HG03039 (cell line): Measurements from ENCODE around the gene NRG2.

Source experiments
- ATAC-seq: cut with Tn5 transposase; IDR thresholded peaks from one replicate; pipeline ENCODE4 v1.9.1; 2021; ENCODE audit warnings: mild to moderate bottlenecking, moderate library complexity; ENCODE audit not compliant: unreplicated experiment

NRG2 gene

DNA sequence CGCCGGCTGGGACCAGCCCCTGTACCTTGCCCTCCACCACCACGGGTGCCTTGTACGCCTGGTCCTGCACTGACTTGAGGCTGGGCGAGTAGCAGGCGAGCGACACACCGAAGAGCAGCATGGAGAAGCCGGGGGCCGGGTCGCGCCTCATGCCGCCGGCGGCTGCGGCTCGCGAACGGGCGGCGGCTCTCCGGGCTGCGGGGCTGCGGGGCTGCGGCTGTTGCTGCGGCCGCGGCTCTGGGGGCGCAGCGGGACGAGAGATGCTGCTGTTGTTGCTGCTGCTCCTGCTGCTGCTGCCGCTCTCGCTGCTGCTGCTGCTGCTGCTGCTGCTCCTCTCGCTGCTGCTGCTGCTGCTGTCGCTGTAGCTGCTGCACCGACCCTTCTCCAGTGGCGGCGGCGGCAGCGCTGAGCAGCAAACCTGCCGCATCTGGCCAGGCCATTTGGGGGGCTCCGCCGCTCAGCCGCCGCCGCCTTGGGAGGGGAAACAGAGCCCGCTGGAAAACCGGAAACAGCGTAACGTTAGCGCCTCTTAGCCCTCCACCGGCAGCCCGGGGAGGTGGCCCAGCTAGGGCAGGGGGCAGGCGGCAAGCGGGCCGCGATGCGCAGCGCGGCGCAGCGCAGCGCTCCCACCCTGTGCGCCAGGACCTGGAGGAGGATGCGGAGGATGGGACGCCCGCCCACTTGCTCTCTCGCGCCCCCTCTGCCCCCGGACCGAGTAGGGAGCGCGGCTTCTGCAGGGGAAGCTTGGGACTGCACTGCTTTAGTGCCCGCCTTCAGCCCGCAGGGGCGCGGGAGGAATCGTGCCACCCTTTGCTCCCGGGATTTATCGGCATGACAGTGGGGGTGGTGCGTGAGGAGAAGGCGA, at the start of gene NRG2:
Gene NRG2 (minus strand): TSS at position 657 of the 865 bp plus-strand sequence.
- ATAC-seq = peak; percentile 43

DNA sequence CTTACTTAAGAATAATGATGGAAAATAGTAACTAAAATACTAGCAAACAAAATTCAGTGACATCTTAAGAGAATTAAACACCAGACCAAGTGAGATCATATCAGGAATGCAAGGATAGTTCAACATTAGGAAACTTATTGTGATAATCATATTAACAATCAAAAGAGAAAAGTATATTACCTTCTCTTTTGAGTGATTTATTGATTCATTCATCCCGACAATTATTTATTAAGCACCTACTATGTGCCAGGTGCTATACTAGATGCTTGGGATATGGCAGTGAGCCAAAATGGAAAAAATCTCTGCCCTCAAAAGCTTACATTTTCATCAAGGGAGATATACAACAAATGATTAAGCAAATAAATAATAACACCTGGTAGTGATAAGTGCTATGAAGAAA, 47.2 kb upstream of the NRG2 start:
- ATAC-seq = no peak

GRCh38 chr5:140084541-140084940, 41.4 kb upstream of the NRG2 start:
- no peak for ATAC-seq

GRCh38 chr5:140083650-140084049, 40.6 kb upstream of the NRG2 start:
- no peak for ATAC-seq

DNA sequence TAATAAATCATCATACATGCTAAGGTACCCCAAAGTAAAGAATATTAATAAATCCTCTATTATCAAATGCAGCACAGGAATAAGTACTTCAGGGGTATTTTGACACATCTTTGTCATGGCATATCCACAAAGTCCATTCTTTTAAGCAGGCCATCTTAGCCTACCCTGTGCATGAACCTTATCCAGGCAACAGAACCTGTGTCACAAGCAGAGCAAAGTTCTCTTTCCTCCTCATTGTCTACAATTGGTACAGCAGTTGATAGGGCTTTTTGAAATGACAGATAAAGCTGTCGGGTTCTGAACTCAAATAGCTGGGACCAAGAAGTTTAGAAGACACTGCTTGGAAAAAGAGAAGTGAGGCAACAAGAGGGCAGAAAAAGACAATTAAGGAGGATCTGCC, 40.0 kb upstream of the NRG2 start:
- no peak for ATAC-seq

- no peak for ATAC-seq
Observed at GRCh38 chr5:140076788-140077187, 33.7 kb upstream of the NRG2 start.

GRCh38 chr5:140076142-140076541, 33.0 kb upstream of the NRG2 start:
- ATAC-seq = no peak

GRCh38 chr5:140075371-140075770, 32.3 kb upstream of the NRG2 start:
- ATAC-seq = no peak

- no peak for ATAC-seq
Observed at GRCh38 chr5:140073296-140073695, 30.2 kb upstream of the NRG2 start.

GRCh38 chr5:140072812-140073211, 29.7 kb upstream of the NRG2 start:
- ATAC-seq = no peak

DNA sequence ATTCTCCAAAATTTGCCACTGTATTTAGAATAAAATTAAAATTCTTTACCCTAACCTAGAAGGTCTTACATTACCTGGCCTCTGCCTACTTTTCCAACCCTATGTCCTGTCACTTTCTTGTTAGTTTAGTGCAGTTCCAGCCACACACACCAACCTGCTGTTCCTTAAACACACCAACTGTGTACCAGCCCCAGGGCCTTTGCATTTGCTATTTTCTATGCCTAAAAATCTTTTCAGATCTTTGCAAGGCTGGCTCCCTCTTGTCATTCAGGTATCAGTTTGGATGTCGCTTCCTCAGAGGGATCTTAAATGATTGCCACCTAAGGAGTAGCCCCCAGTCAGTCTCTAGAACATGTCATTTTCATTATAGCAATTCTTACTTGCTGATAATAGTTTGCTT, 17.7 kb upstream of the NRG2 start:
- ATAC-seq = no peak

GRCh38 chr5:140058212-140058932, 15.3 kb upstream of the NRG2 start:
- ATAC-seq = no peak

DNA sequence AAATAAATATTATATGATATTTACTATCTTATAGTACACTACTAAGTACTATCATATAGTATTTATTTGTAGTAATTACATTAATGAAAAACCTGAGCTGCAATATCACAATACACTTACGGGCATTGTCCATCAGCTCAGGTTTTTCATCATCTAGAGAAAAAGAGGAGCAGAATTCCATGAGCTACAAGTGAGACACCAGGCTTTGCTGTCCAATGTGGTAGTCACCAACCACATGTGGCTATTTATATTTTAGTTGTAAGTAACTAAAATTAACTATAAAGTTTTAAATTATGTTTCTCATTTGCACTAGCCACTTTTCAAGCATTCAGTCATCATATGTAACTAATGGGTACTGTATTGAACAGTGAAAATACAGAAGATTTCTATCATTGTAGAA, 13.8 kb upstream of the NRG2 start:
- ATAC-seq = no peak

GRCh38 chr5:140055152-140055551, 12.1 kb upstream of the NRG2 start:
- ATAC-seq = no peak

- ATAC-seq = no peak
Observed at GRCh38 chr5:140054086-140054689, 11.1 kb upstream of the NRG2 start.

DNA sequence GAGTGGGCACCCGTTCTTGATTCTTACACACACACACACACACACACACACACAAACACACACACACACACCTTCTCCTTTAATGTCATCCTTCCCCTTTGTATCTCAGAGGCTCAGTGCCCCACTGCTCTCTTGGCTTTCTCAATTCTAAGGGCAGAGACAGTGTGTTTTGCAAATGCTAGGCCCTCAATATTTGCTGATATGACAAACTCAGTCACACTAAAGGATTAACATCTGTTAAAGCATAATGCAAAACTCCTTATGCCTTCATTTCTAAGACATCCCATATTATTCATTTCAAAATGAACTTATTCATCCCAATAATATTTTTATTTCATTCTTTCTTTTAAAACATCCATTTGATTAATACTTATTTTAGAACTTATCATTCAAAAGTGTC, 8.9 kb upstream of the NRG2 start:
- ATAC-seq = no peak

GRCh38 chr5:140049713-140050112, 6.6 kb upstream of the NRG2 start:
- no peak for ATAC-seq

DNA sequence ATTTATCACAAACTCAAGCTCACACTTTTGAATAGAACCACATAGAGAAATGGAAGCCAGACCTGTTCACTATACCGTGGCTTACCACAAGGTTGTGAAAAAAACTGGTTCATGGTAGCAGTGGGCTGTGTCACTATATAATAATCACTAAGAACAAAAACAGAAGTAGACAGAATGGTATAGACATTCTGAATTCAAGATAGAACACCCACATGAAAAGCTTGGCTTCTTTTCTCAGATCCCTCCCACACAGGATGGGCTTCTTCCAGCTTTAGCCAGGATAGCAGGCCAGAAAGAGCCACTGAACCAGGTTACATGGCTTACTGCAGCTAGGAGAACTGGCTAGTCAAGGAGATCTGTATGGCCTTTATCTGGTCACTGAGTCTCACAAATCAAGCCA, 6.1 kb upstream of the NRG2 start:
- no peak for ATAC-seq

DNA sequence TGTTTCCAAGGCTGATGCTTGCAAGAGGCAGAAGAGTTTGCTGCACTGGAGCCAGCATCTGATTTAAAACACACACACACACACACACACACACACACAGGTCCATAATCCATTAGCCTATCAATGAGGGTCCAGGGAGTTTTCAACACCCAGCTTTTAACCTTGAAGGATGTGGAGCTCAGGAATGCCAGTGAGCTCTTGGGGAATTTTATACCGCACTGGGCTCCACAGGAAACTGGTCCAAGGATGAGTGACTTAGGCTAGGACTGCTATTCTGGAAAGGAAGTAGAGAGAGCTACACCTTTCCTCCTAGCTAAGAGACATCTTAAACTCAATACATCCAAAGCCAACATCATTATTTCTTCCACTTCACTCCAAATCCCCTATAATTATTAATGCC, 942 bp upstream of the NRG2 start:
- ATAC-seq = no peak

DNA sequence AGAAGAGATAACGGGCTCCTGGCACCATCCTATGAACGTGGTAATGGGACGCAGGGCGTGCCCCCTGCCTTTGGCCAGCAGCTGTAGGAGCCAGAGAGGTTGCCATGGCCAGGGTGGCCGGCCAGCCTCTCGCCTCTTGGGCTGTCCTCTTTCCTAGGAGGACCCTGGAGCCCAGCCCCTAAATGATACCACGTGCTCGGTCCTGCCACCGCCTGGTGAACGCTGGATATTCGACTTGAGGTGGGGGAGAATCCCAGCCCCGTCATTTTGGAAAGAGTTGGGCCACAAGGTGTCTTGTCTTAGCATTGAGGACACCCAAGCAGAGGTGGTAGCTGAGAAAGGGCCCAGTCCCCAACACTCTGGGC, 391 bp upstream of the NRG2 start:
- peak; percentile 9 for ATAC-seq

DNA sequence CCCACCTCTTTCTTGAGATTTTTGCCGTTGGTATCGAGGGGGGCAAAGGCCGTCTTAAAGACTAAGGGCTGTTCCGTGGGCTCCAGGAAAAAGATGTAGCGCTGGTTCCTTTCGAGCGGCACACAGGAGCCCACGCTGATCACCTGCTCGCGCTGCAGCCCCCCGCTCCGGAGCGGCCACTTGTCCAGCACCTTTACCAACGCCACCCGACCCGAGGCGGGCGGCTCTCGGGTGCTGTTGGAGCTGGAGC, 781 bp downstream of the NRG2 start:
- ATAC-seq = no peak
